Measurements from ENCODE around the gene SKI. TPM values are rescaled to one million over a fixed set of nuclear protein-coding genes. Genes with fewer than 3 reads are reported as not detected.

Gene SKI
- total and polyA plus RNA-seq, 9 of the 15 experiments (the other 6 are each of a cell fraction or from before 2014, with no cell fraction given), result 0.10 to 60.5 (median 4.6) TPM

- Histone ChIP-seq H3K9ac (ENCODE audit: insufficient read depth in 1 of 2, low read depth in 2 of 2, low read length in 2 of 2) (no peak overlapping the region), H3K4me3 (no peak overlapping the region), H3K79me2 (ENCODE audit: control insufficient read depth, insufficient read depth, low read length) (peaks cover 75% of the 10 kb centered on the region), H4K20me1 (replicated peaks; ENCODE audit: control insufficient read depth, insufficient read depth, low read length) (peaks cover 31% of the 10 kb centered on the region), H2AFZ (ENCODE audit: low read depth, low read length) (no peak overlapping the region), H3K9me1 (ENCODE audit: control insufficient read depth, insufficient read depth, low read length) (peaks cover 9% of the 10 kb centered on the region), H3K9me3 (replicated peaks; ENCODE audit: control insufficient read depth, insufficient read depth, low read depth, low read length) (no peaks in the 10 kb centered on the region), H3K4me1 (replicated peaks in 1 of 2; ENCODE audit: control insufficient read depth in 2 of 2, insufficient read depth in 2 of 2, low read length in 2 of 2) (peaks cover 21 to 70% of the 10 kb centered on the region in 2 experiments), H3K27ac (ENCODE audit: extremely low read depth, low read depth, low read length) (no peak overlapping the region), H3K27me3 (ENCODE audit: control insufficient read depth in 2 of 2, insufficient read depth in 2 of 2, low read length in 2 of 2) (no peaks in the 10 kb centered on the region), H3K4me2 (ENCODE audit: insufficient read depth, low read length) (no peak overlapping the region), H3K36me3 (ENCODE audit: control insufficient read depth, insufficient read depth, low read length) (peaks cover 4% of the 10 kb centered on the region; the same call in 1 of the 3 replicates)
- in situ Hi-C loops (cut with MboI) (no loop called here), intact Hi-C loops (cut with micrococcal nuclease) (no loop called here)
- no TSS peak for BruUV-seq (replicated peaks)
- no peak for ATAC-seq
- no peak for DNase-seq (ENCODE audit: extremely low read depth in 1 of 4, low spot score in 3 of 4)
- POLR2A ChIA-PET, result interaction anchor here (1.1 kb wide), 1 partner anchor 26 kb away, joined by 4 read pairs; no protein-coding TSS in a partner anchor
- FAIRE-seq, result no peak
- CTCF ChIA-PET (ENCODE audit: low intra/inter-chr PET ratio), result no interaction called here
- TF ChIP-seq NFIX (CRISPR knock-in tag; IDR thresholded peaks at IDR 0.05; ENCODE audit: low read depth), result no peak
- TF ChIP-seq POLR2B (IDR thresholded peaks at IDR 0.05; ENCODE audit: low read depth, partially characterized antibody), result no peak
- TF ChIP-seq POLR2G (IDR thresholded peaks at IDR 0.05; ENCODE audit: low read depth, low read length), result 0 out of 2 replicates have a peak, but pooled peaks have one; percentile 25
- no peak for TF ChIP-seq RERE (CRISPR knock-in tag; IDR thresholded peaks at IDR 0.05; ENCODE audit: borderline replicate concordance)
- WGBS (ENCODE audit: insufficient coverage, low coverage, missing lambda C conversion rate), result 88% methylated on average over 15 of the region's 15 CpGs
These were observed 58.8 kb downstream of the SKI start for GRCh38 chr1:2286923-2287322.

Measured in K562 (cell line).